Astrocyte (in vitro differentiated cells and primary cell): ENCODE data around the gene BCL2L14.

ENCODE experiments used
- EZH2 ChIP-seq: IDR thresholded peaks from 2 replicates; pipeline ENCODE4 v1.6.1; 2012; ENCODE audit warnings: mild to moderate bottlenecking, low read length, inconsistent platforms; ENCODE audit not compliant: insufficient read depth
- TF ChIP-seq, protein P1 (sequence below): IDR thresholded peaks from 2 replicates; pipeline ENCODE4 v1.5.1; 2011; ENCODE audit warnings: low read depth, mild to moderate bottlenecking, inconsistent platforms, low read length, moderate library complexity; ENCODE audit not compliant: insufficient read depth

DNA sequence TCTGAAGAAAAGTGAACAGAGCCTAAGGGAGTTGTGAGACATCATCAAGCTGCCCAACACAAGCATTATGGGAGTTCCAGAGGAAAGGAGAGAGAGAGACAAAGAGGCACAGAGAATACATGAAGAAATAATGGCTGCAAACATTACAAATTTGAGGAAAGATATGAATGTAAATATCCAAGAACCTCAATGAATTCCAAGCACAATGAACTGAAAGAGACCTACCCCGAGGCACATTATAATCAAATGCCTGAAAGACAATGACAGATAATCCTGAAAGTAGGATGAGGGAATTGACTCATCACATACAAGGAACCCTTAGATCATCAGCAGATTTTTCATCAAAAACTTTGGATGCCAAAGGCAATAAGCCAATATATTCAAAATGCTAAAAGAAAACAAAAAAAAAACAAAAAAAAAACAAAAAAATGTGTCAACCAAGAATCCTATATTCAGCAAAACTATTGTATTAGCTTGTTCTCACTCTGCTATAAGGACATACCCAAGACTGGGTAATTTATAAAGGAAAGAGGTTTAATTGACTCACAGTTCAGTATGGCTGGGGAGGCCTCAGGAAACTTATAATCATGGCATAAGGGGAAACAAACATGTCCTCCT is 37.8 kb downstream of the BCL2L14 start:
- TF ChIP-seq, protein P1, sequence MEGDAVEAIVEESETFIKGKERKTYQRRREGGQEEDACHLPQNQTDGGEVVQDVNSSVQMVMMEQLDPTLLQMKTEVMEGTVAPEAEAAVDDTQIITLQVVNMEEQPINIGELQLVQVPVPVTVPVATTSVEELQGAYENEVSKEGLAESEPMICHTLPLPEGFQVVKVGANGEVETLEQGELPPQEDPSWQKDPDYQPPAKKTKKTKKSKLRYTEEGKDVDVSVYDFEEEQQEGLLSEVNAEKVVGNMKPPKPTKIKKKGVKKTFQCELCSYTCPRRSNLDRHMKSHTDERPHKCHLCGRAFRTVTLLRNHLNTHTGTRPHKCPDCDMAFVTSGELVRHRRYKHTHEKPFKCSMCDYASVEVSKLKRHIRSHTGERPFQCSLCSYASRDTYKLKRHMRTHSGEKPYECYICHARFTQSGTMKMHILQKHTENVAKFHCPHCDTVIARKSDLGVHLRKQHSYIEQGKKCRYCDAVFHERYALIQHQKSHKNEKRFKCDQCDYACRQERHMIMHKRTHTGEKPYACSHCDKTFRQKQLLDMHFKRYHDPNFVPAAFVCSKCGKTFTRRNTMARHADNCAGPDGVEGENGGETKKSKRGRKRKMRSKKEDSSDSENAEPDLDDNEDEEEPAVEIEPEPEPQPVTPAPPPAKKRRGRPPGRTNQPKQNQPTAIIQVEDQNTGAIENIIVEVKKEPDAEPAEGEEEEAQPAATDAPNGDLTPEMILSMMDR = no peak
- TF ChIP-seq EZH2 = no peak
